Glutamatergic neuron (in vitro differentiated cells): Measurements from ENCODE around the gene CNTNAP2. TPM values are rescaled to one million over a fixed set of nuclear protein-coding genes. Genes with fewer than 3 reads are reported as not detected.

Source experiments
- DNase-seq: peaks from one replicate; pipeline ENCODE4 v3.0.0; 2022
- H3K27ac Mint-ChIP-seq: one replicate; pipeline ENCODE4 v1.8.0; 2020; ENCODE audit warnings: mild to moderate bottlenecking, mixed read lengths, inconsistent platforms; ENCODE audit not compliant: unreplicated experiment
- H3K27me3 Mint-ChIP-seq: one replicate; pipeline ENCODE4 v1.8.0; 2020; ENCODE audit warnings: mild to moderate bottlenecking, moderate library complexity, mixed read lengths, inconsistent platforms; ENCODE audit not compliant: unreplicated experiment
- H3K36me3 Mint-ChIP-seq: one replicate; pipeline ENCODE4 v1.8.0; 2020; ENCODE audit warnings: mild to moderate bottlenecking, mixed read lengths, inconsistent platforms; ENCODE audit not compliant: unreplicated experiment
- H3K4me1 Mint-ChIP-seq: one replicate; pipeline ENCODE4 v1.8.0; 2020; ENCODE audit warnings: mild to moderate bottlenecking, low read depth, mixed read lengths, inconsistent platforms; ENCODE audit not compliant: unreplicated experiment
- H3K4me3 Mint-ChIP-seq: one replicate; pipeline ENCODE4 v1.8.0; 2020; ENCODE audit warnings: mild to moderate bottlenecking, mixed read lengths, inconsistent platforms; ENCODE audit not compliant: unreplicated experiment
- H3K9me3 Mint-ChIP-seq: one replicate; pipeline ENCODE4 v1.8.0; 2020; ENCODE audit warnings: mild to moderate bottlenecking, moderate library complexity, mixed read lengths, inconsistent platforms; ENCODE audit not compliant: unreplicated experiment
- CTCF ChIP-seq: fragments of 200-600 bp; sonication (generic); IDR thresholded peaks from one replicate; pipeline ENCODE4 v1.5.0; 2021; ENCODE audit not compliant: partially characterized antibody, unreplicated experiment
- total RNA-seq: library from RNA; stranded (reverse); fragmentation: NEBNext Ultra II Directional; extraction: Animal tissue kit (Norgen Biotek cat#: 25700); gene quantifications from one replicate; pipeline ENCODE4 v1.2.1, GENCODE V29; 2021; ENCODE audit not compliant: unreplicated experiment

Gene CNTNAP2
- total RNA-seq, 1 donor from 2014 or later, result 25.8 TPM

GRCh38 chr7:147428075-147428474, 1311.5 kb downstream of the CNTNAP2 start:
- Mint-ChIP-seq H3K9me3 (no peaks in the 10 kb centered on the region), H3K27ac (no peak overlapping the region), H3K4me1 (no peaks in the 10 kb centered on the region), H3K4me3 (no peak overlapping the region), H3K36me3 (no peaks in the 10 kb centered on the region), H3K27me3 (no peaks in the 10 kb centered on the region)
- no peak for TF ChIP-seq CTCF
- no peak for DNase-seq

- Mint-ChIP-seq H3K27me3 (no peaks in the 10 kb centered on the region), H3K36me3 (no peaks in the 10 kb centered on the region), H3K4me1 (no peaks in the 10 kb centered on the region), H3K9me3 (no peaks in the 10 kb centered on the region), H3K27ac (no peak overlapping the region), H3K4me3 (no peak overlapping the region)
- TF ChIP-seq CTCF, result no peak
- DNase-seq, result no peak
Observed at GRCh38 chr7:147429961-147430360, 1313.4 kb downstream of the CNTNAP2 start.

GRCh38 chr7:147432079-147432478, 1315.5 kb downstream of the CNTNAP2 start:
- Mint-ChIP-seq H3K36me3 (no peaks in the 10 kb centered on the region), H3K27ac (no peak overlapping the region), H3K27me3 (no peaks in the 10 kb centered on the region), H3K4me1 (no peaks in the 10 kb centered on the region), H3K9me3 (no peaks in the 10 kb centered on the region), H3K4me3 (no peak overlapping the region)
- peak; percentile 19 for TF ChIP-seq CTCF
- DNase-seq, result no peak

- H3K4me1 Mint-ChIP-seq, result no peaks in the 10 kb centered on the region
Observed at GRCh38 chr7:147432576-147432975, 1316.0 kb downstream of the CNTNAP2 start.

GRCh38 chr7:147436718-147437117, 1320.1 kb downstream of the CNTNAP2 start:
- TF ChIP-seq CTCF, result no peak
- H3K9me3 Mint-ChIP-seq, result no peaks in the 10 kb centered on the region
- DNase-seq, result no peak
- no peak overlapping the region for H3K27ac Mint-ChIP-seq
- no peak overlapping the region for H3K4me3 Mint-ChIP-seq
- H3K27me3 Mint-ChIP-seq, result peaks cover 2% of the 10 kb centered on the region
- no peaks in the 10 kb centered on the region for H3K4me1 Mint-ChIP-seq
- H3K36me3 Mint-ChIP-seq, result peaks cover 16% of the 10 kb centered on the region

More at GRCh38 chr7:147432576-147432975, 1316.0 kb downstream of the CNTNAP2 start:
- H3K27me3 Mint-ChIP-seq, result no peaks in the 10 kb centered on the region
- no peak overlapping the region for H3K4me3 Mint-ChIP-seq
- DNase-seq, result no peak
- no peaks in the 10 kb centered on the region for H3K36me3 Mint-ChIP-seq
- no peak overlapping the region for H3K27ac Mint-ChIP-seq
- TF ChIP-seq CTCF, result no peak
- no peaks in the 10 kb centered on the region for H3K9me3 Mint-ChIP-seq
